Activated naive CD4-positive, alpha-beta T cell treated with anti-CD3 and anti-CD28 coated beads, Interleukin-2, amount 50 U/mL, for 24 hours (primary cell): ENCODE measurements around the gene IL17RB.
A peak's percentile ranks its signal among the peaks of the same experiment; 100 is the strongest.

Experiments
- H3K27ac Mint-ChIP-seq: one replicate; pipeline ENCODE4 v1.8.0; 2021; ENCODE audit warnings: mild to moderate bottlenecking, mixed read lengths
- H3K27me3 Mint-ChIP-seq: one replicate; pipeline ENCODE4 v1.8.0; 2021; ENCODE audit warnings: mixed read lengths
- H3K36me3 Mint-ChIP-seq: one replicate; pipeline ENCODE4 v1.8.0; 2021; ENCODE audit warnings: mixed read lengths
- H3K4me1 Mint-ChIP-seq: one replicate; pipeline ENCODE4 v1.8.0; 2021; ENCODE audit warnings: mixed read lengths
- H3K4me3 Mint-ChIP-seq: one replicate; pipeline ENCODE4 v1.8.0; 2021; ENCODE audit warnings: mild to moderate bottlenecking, mixed read lengths
- H3K9me3 Mint-ChIP-seq: one replicate; pipeline ENCODE4 v1.8.0; 2021; ENCODE audit warnings: mixed read lengths

Gene IL17RB

GRCh38 chr3:53860196-53860595 is 13.8 kb downstream of the IL17RB start:
- Mint-ChIP-seq H3K4me1 (no peaks in the 10 kb centered on the region), H3K4me3 (no peak overlapping the region), H3K27ac (no peak overlapping the region), H3K27me3 (no peaks in the 10 kb centered on the region), H3K9me3 (no peaks in the 10 kb centered on the region), H3K36me3 (peaks cover 14% of the 10 kb centered on the region)

DNA sequence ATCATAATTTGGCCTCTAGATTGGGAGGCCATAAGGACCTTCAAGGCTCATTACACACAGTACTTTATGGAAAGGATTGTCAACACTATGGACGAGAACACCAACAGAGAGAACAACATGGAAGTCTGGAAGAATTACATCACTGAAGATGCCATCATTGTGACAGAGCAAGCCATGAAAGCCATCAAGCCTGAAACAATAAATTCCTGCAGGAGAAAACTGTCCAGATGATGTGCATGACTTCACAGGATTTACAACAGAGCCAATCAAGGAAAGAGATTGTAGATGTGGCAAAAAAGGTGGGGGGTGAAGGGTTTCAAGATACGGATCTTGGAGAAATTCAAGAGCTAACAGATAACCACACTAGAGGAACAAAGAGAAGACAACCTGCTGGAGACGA is 15.9 kb downstream of the IL17RB start:
- H3K4me1 Mint-ChIP-seq, result no peaks in the 10 kb centered on the region
- peaks cover 16% of the 10 kb centered on the region for H3K36me3 Mint-ChIP-seq
- H3K27me3 Mint-ChIP-seq, result no peaks in the 10 kb centered on the region
- H3K27ac Mint-ChIP-seq, result peak overlapping the region; percentile 80
- H3K4me3 Mint-ChIP-seq, result no peak overlapping the region
- H3K9me3 Mint-ChIP-seq, result no peaks in the 10 kb centered on the region

- no peaks in the 10 kb centered on the region for H3K9me3 Mint-ChIP-seq
- H3K4me3 Mint-ChIP-seq, result no peak overlapping the region
- H3K27me3 Mint-ChIP-seq, result no peaks in the 10 kb centered on the region
- H3K36me3 Mint-ChIP-seq, result peaks cover 18% of the 10 kb centered on the region
- H3K4me1 Mint-ChIP-seq, result no peaks in the 10 kb centered on the region
- no peak overlapping the region for H3K27ac Mint-ChIP-seq
Observed at GRCh38 chr3:53863145-53863544, 16.8 kb downstream of the IL17RB start.

DNA sequence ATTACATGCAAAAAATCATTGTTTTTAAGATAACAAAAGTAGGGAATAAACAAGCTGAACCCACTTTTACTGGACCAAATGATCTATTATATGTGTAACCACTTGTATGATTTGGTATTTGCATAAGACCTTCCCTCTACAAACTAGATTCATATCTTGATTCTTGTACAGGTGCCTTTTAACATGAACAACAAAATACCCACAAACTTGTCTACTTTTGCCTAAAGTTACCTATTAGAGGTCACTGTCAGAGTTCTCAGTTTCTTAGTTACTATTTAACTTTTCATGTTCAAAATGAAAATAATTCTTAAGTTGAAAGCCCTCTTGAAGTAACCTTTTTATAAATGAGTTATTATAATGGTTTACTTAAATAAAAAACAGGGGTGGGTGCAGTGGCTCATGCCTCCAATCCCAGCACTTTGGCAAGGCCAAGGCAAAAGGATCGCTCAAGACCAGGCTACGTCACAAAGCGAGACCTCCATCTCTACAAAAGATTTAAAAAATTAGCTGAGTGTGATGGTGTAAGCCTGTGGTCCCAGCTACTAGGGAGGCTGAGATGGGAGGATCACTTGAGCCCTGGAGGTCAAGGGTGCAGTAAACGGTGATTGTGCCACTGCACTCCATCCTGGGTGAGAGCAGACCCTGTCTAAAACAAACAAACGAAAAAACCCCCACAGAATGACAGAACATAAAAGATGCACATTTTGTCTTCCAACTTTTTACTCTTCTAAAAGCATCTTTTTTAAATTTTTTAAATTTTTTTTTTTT is 19.5 kb downstream of the IL17RB start:
- H3K9me3 Mint-ChIP-seq, result no peaks in the 10 kb centered on the region
- no peak overlapping the region for H3K4me3 Mint-ChIP-seq
- H3K36me3 Mint-ChIP-seq, result peaks cover 18% of the 10 kb centered on the region
- H3K4me1 Mint-ChIP-seq, result no peaks in the 10 kb centered on the region
- no peaks in the 10 kb centered on the region for H3K27me3 Mint-ChIP-seq
- no peak overlapping the region for H3K27ac Mint-ChIP-seq

DNA sequence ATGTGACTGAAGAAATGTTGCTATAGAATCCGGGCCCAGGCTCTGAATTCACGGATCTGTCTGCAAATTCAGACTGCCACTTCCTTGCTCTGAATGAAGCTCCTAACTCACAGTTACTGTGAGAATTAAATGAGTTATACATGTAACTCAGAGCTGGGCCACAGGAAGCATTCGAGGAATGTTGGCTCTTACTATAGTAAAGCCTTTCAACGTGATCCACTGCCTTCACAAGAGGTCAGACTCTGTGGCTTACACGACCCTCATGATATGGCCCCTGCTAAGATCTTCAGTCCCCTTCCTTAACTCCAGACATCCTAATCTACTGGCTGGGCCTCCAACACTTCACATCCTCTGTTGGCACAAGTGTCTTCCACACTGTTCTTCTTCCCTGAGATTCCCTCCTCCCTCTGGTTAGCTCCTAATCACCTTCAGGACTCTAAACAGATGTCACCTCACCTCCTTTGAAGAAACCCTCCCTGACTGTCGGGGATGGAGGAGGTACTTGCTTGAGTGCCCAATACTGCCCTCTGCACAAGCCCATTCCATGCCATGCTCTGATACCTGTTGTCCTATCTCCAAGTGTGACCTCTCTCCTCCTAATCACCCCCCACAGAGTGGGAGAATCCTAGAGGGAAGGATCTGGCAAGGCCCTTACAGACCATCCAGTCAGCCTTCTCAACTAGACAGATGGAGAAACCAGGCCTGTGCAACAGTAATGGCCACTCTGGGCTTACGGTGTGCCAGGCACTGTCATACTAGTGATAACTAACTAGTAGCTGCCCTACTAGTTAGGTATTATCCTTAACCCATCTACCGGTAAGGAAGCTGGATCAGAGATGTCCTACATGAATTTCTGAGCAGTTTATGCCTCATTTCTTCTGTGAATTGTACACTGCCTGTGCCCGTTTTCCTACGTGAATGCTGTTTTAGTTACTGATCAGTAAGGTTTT is 34.3 kb downstream of the IL17RB start:
- H3K36me3 Mint-ChIP-seq, result peaks cover 8% of the 10 kb centered on the region
- H3K27me3 Mint-ChIP-seq, result no peaks in the 10 kb centered on the region
- H3K9me3 Mint-ChIP-seq, result no peaks in the 10 kb centered on the region
- peak overlapping the region; percentile 43 for H3K27ac Mint-ChIP-seq
- H3K4me1 Mint-ChIP-seq, result peaks cover 38% of the 10 kb centered on the region
- H3K4me3 Mint-ChIP-seq, result peak overlapping the region; percentile 96

- H3K27me3 Mint-ChIP-seq, result no peaks in the 10 kb centered on the region
- peak within 1 kb of the TSS; percentile 96 for H3K4me3 Mint-ChIP-seq
- no peaks in the 10 kb centered on the region for H3K9me3 Mint-ChIP-seq
- H3K27ac Mint-ChIP-seq, result peak within 1 kb of the TSS; percentile 96
- H3K4me1 Mint-ChIP-seq, result peaks cover 42% of the 10 kb centered on the region
- peaks cover 13% of the 10 kb centered on the region for H3K36me3 Mint-ChIP-seq
Observed at GRCh38 chr3:53881691-53882593, 35.6 kb downstream of the IL17RB start, which contains the start of gene ACTR8. TSS of gene ACTR8 (minus strand) at chr3:53882152. CDS start at chr3:53882101, 51 bp downstream.

DNA sequence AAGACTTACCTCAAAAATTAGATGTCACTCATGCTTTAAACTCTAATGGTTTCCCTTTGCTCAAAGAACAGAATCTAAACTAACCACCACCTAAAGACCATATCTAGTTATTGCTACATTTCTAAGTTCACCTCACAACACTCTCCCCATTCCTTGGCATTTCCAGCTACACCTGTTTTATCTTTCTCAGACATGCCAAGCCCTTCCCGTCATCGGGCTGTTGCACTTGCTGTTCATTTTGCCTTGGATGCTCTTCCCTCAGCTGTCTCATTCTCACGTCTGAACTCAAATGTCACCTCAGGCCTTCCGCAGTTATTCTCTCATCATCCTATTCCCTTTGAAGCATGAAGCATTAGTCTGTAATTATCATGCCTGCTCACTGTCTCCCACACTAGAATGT is 36.6 kb downstream of the IL17RB start:
- no peaks in the 10 kb centered on the region for H3K9me3 Mint-ChIP-seq
- H3K4me1 Mint-ChIP-seq, result peaks cover 53% of the 10 kb centered on the region
- peak overlapping the region; percentile 80 for H3K27ac Mint-ChIP-seq
- peaks cover 13% of the 10 kb centered on the region for H3K36me3 Mint-ChIP-seq
- no peaks in the 10 kb centered on the region for H3K27me3 Mint-ChIP-seq
- H3K4me3 Mint-ChIP-seq, result peak overlapping the region; percentile 96

GRCh38 chr3:53884623-53885022 is 38.3 kb downstream of the IL17RB start:
- Mint-ChIP-seq H3K4me1 (peaks cover 62% of the 10 kb centered on the region), H3K4me3 (no peak overlapping the region), H3K36me3 (peaks cover 14% of the 10 kb centered on the region), H3K9me3 (no peaks in the 10 kb centered on the region), H3K27ac (no peak overlapping the region), H3K27me3 (no peaks in the 10 kb centered on the region)

- H3K4me3 Mint-ChIP-seq, result no peak overlapping the region
- no peaks in the 10 kb centered on the region for H3K27me3 Mint-ChIP-seq
- H3K4me1 Mint-ChIP-seq, result peaks cover 62% of the 10 kb centered on the region
- H3K36me3 Mint-ChIP-seq, result peaks cover 13% of the 10 kb centered on the region
- H3K9me3 Mint-ChIP-seq, result no peaks in the 10 kb centered on the region
- H3K27ac Mint-ChIP-seq, result no peak overlapping the region
Observed at GRCh38 chr3:53885239-53885638, 38.9 kb downstream of the IL17RB start.

DNA sequence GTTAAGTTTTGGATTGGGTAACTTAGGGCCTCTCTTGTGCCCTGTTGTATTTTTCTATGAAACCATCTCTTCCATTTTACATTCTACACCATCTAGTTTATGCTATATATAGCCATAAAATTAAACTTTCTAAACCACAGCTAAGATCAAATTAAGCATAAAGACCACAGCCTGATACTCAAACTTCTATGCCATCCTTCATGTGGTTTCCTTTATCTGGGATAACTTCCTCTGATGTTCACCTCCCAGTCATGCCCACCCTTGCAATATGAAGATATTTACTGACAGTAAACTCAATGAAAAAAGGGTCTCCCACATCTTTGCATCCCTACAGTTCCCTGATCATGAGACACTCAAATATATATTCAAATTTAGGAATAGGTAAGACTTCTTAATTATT is 41.1 kb downstream of the IL17RB start:
- H3K27me3 Mint-ChIP-seq, result no peaks in the 10 kb centered on the region
- peaks cover 60% of the 10 kb centered on the region for H3K4me1 Mint-ChIP-seq
- H3K27ac Mint-ChIP-seq, result peak overlapping the region; percentile 30
- peaks cover 13% of the 10 kb centered on the region for H3K36me3 Mint-ChIP-seq
- no peak overlapping the region for H3K4me3 Mint-ChIP-seq
- no peaks in the 10 kb centered on the region for H3K9me3 Mint-ChIP-seq

GRCh38 chr3:53888232-53888631 is 41.9 kb downstream of the IL17RB start:
- H3K9me3 Mint-ChIP-seq, result no peaks in the 10 kb centered on the region
- peaks cover 59% of the 10 kb centered on the region for H3K4me1 Mint-ChIP-seq
- H3K27ac Mint-ChIP-seq, result no peak overlapping the region
- peaks cover 13% of the 10 kb centered on the region for H3K36me3 Mint-ChIP-seq
- H3K4me3 Mint-ChIP-seq, result peak overlapping the region; percentile 8
- no peaks in the 10 kb centered on the region for H3K27me3 Mint-ChIP-seq

DNA sequence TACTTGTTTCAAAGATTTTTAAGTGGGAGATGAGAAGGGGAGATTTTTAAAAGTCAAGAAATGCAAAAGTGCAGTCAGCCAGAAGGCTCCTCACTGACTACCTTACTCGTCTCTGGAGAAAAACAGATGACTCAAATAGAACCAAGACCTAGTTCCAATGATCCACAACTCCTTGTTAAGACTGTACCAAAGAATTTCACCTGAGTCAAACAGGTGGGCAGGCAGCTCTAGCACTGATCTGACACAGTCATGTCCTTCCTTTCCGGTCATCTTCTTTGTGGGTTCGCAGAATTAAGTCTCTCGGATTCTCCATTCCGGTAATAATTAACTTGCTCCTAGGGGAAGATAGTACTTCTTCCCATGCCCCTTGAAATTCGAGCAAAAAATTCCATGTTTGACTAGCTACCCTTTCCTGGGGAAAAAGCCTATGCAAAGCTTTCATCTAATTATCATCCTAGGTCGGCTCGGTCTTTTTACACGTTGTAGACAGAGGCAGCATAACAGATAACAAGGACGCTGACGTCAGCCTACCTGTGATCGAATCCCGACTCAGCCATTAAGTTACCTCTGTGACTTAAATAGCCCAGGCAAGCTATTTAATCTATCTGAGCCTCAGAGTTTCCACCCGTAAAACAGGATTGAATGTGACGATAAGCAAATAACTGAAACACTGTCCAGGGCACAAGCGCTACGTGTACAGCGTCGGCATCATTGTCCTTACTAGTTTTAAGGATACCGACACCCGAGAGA is 44.5 kb downstream of the IL17RB start:
- Mint-ChIP-seq H3K27me3 (peaks cover 2% of the 10 kb centered on the region), H3K27ac (peak overlapping the region; percentile 99), H3K4me3 (peak overlapping the region; percentile 95), H3K4me1 (peaks cover 58% of the 10 kb centered on the region), H3K9me3 (no peaks in the 10 kb centered on the region), H3K36me3 (peaks cover 11% of the 10 kb centered on the region)

DNA sequence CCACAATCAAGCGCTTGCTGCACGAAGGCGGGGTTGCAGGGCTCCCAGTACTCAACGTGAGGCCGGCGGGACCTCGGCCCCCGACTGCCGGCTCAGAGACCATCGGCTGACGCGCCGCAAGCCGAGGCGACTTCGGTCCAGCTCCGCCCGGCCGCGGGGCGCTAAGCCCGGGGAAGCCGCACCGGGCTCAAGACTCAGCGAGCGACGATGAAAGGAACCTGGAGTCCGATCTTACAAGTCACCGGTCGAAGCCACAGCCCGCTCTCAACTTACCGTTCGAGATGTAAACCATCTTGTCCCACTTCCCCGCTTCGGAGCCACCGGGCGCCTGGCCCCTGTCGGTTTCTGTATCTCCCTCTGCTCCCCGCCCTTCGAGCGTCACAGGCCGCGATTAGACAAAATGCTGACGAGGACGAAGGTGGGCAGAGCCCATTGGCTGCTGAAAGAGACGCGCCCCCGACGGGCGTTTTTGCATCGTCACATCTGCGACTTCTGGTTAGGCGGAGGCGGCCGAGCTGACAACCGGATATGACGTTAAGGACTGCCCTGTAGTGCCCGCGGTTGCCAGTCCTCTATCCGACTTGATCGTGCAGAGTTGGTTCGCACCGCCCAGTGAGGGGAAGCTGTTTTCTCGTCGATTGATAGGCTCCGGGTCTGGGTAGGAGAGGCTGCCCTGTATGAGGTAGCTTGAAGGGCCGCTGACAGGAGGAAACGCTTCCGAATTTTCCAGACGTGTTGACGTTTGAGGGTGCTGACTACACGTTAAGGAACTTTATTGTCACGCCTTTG is 45.3 kb downstream of the IL17RB start, which contains the start of gene SELENOK:
TSS of gene SELENOK (minus strand) at position 363 of the 789 bp plus-strand sequence.
- Mint-ChIP-seq H3K4me3 (peak within 1 kb of the TSS; percentile 95), H3K9me3 (no peaks in the 10 kb centered on the region), H3K36me3 (peaks cover 10% of the 10 kb centered on the region), H3K27ac (peak within 1 kb of the TSS; percentile 99), H3K27me3 (peaks cover 5% of the 10 kb centered on the region), H3K4me1 (peaks cover 56% of the 10 kb centered on the region)

DNA sequence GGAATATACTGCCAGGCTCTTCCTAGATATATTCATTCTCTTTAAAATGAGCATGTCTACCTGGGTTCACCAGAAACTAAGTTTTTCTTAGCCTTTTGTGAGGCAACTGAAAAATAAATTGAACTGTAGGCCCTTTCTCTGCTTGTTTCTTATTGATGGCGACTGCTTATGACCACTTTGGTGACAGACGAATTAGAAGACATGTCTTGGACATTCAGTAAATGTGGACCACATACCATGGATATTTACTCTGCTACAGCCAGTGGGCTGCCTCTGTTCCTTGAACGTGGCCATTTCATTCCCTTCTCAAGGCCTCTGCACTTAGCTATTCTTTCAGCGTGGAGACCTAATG is 45.9 kb downstream of the IL17RB start:
- H3K4me3 Mint-ChIP-seq, result peak overlapping the region; percentile 95
- H3K27ac Mint-ChIP-seq, result peak overlapping the region; percentile 99
- H3K9me3 Mint-ChIP-seq, result no peaks in the 10 kb centered on the region
- peaks cover 6% of the 10 kb centered on the region for H3K36me3 Mint-ChIP-seq
- peaks cover 8% of the 10 kb centered on the region for H3K27me3 Mint-ChIP-seq
- peaks cover 50% of the 10 kb centered on the region for H3K4me1 Mint-ChIP-seq
